Heart left ventricle (tissue), 13 donors: ENCODE results near the gene C2orf92.
"Not testable (repeated sequence)": the region's sequence is repeated elsewhere in the genome, so short reads cannot be mapped to it uniquely, and the experiment has no call there.

Experiments used
- POLR2A ChIP-seq, 2 donors: fragments of 450-650 bp; IDR thresholded peaks; one replicate each; pipeline ENCODE4 v1.6.1; 2017; ENCODE audit warnings: antibody characterized with exemption in 2 of 2, mild to moderate bottlenecking in 2 of 2, moderate library complexity in 2 of 2
- TF ChIP-seq, protein P1 (sequence below), 12 donors: fragments of 200-600 bp; sonication (generic) in 4 of 12; IDR thresholded peaks; one replicate each; pipeline versions ENCODE4 v1.5.0 to v1.8.0; 2018 to 2022; ENCODE audit warnings: antibody characterized with exemption in 12 of 12, mild to moderate bottlenecking in 5 of 12
- donor health status: ischemic (EF 13 %, LVEDD 7.1; RV severe dilation, severe dysfunction).
- donor health status: DM: no; HTN: yes; CAD: no.
- donor health status: DM: no; HTN: no; CAD: no.
- donor health status: ischemic (EF 25% LVEDD 6.9; RV normal size, moderate dysfunction).
- donor health status: ischemic (EF 25% LVEDD 5.7; RV mildly dilated, moderate dysfunction).
- donor health status: ischemic (EF 35%, LVEDD 5.7; RV mildly dilated, moderate dysfunction).
- donor health status: nonischemic (EF 11% LVEDD 7.7; RV severe dilation, severe dysfunction).
- donor health status: DM: yes; HTN: yes; CAD: no.
- donor health status: PGD.
- donor health status: ischemic (EF 29% LVEDD 5.4; RV normal size, mild dysfunction).
- donor health status: nonischemic (EF 23%, LVEDD 6.1; RV moderate dilation, normal function).

DNA sequence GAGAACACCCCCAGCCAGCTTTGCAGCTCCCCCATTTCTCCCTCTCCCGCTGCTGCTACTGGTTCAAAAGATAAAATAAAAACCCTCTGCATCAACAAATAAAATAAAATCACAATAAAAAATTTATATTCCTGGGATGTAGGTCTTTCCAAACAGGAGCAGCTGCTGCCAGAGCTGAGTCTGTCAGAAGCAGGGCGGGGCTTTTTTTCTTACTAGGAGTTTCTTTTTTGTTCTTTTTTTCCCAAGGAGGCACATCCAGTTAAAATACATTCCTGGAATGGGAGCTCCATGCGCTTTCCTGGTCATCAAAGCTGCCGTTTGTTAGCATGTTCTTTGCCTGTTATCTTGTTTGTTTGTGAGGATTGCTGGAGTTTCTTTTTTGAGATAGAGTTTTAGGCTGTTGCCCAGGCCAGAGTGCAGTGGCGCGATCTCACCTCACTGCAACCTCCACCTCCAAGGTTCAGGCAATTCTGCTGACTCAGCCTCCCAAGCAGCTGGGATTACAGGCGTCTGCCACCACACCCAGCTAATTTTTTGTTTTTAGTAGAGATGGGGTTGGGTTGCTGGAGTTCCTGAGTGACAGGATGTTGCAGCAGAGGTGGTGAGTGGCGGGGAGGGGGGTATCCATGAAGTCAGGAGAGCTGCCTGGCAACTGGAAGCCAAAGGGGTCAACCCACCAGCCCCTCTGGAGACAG is 44.0 kb upstream of the C2orf92 start:
- TF ChIP-seq, protein P1, sequence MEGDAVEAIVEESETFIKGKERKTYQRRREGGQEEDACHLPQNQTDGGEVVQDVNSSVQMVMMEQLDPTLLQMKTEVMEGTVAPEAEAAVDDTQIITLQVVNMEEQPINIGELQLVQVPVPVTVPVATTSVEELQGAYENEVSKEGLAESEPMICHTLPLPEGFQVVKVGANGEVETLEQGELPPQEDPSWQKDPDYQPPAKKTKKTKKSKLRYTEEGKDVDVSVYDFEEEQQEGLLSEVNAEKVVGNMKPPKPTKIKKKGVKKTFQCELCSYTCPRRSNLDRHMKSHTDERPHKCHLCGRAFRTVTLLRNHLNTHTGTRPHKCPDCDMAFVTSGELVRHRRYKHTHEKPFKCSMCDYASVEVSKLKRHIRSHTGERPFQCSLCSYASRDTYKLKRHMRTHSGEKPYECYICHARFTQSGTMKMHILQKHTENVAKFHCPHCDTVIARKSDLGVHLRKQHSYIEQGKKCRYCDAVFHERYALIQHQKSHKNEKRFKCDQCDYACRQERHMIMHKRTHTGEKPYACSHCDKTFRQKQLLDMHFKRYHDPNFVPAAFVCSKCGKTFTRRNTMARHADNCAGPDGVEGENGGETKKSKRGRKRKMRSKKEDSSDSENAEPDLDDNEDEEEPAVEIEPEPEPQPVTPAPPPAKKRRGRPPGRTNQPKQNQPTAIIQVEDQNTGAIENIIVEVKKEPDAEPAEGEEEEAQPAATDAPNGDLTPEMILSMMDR (IDR thresholded peaks at IDR 0.05), result not testable (repeated sequence)
- TF ChIP-seq POLR2A (IDR thresholded peaks at IDR 0.05), result not testable (repeated sequence)
